Sigmoid colon (tissue), 7 donors: ENCODE measurements around the gene ARHGAP33. TPM values are rescaled to one million over a fixed set of nuclear protein-coding genes. Genes with fewer than 3 reads are reported as not detected.

Experiments used
- DNase-seq: peaks from one replicate; pipeline ENCODE4 v3.0.0-alpha.2; 2019
- H3K27ac ChIP-seq, 4 donors: fragments of 200-600 bp; sonication (generic); one replicate each; pipeline ENCODE4 v1.5.1; 2016 to 2019; ENCODE audit warnings: mild to moderate bottlenecking in 1 of 4
- H3K27me3 ChIP-seq, 3 donors: fragments of 200-600 bp; sonication (generic); one replicate each; pipeline ENCODE4 v1.5.1; 2019; ENCODE audit warnings: mild to moderate bottlenecking in 1 of 3
- H3K36me3 ChIP-seq, 4 donors: fragments of 200-600 bp; sonication (generic); one replicate each; pipeline ENCODE4 v1.5.1; 2016 to 2019
- H3K4me1 ChIP-seq, 4 donors: fragments of 200-600 bp; sonication (generic); one replicate each; pipeline ENCODE4 v1.5.1; 2017 to 2019
- H3K4me3 ChIP-seq, 4 donors: fragments of 200-600 bp; sonication (generic); one replicate each; pipeline ENCODE4 v1.5.1; 2017 to 2019; ENCODE audit warnings: mild to moderate bottlenecking in 2 of 4, moderate library complexity in 1 of 4
- H3K9me3 ChIP-seq, 4 donors: fragments of 200-600 bp in 3 of 4; sonication (generic) in 3 of 4; one replicate each; pipeline versions ENCODE4 v1.5.1 to v1.6.1; 2013 to 2019
- CTCF ChIP-seq, 4 experiments: fragments of 450-650 bp in 3 of 4; fragments of 200-600 bp in 1 of 4; IDR thresholded peaks; one replicate each; pipeline ENCODE4 v1.5.1; 2016 to 2019; ENCODE audit warnings: antibody characterized with exemption in 4 of 4, mild to moderate bottlenecking in 3 of 4, moderate library complexity in 2 of 4
- EP300 ChIP-seq, 4 donors: sonication (generic); formaldehyde crosslinking; IDR thresholded peaks; one replicate each; pipeline ENCODE4 v1.6.1; 2017; ENCODE audit warnings: antibody characterized with exemption in 4 of 4
- POLR2A ChIP-seq, 2 donors: fragments of 450-650 bp; IDR thresholded peaks; one replicate each; pipeline ENCODE4 v1.6.1; 2016; ENCODE audit warnings: antibody characterized with exemption in 2 of 2, mild to moderate bottlenecking in 2 of 2, moderate library complexity in 2 of 2
- POLR2AphosphoS5 ChIP-seq, 4 donors: sonication (generic); formaldehyde crosslinking; IDR thresholded peaks; one replicate each; pipeline ENCODE4 v1.6.1; 2017; ENCODE audit warnings: antibody characterized with exemption in 4 of 4
- WGBS, 2 donors: extraction: QIAGEN DNeasy Blood & Tissue Kit; methylation state at CpG; one replicate each; pipeline ENCODE4 v1.1.7; 2013; 5-methylcytosine and 5-hydroxymethylcytosine counted together
- intact Hi-C: fragments of 100-400 bp; cut with DNase I; formaldehyde crosslinking; loops from one replicate; pipeline ENCODE4 v1.15.1; 2023
- polyA plus RNA-seq, 3 donors: library from polyadenylated mRNA; stranded (reverse); fragments of 200-250 nt; gene quantifications; one replicate each; pipeline ENCODE4 v1.2.3, GENCODE V29; 2013
- total RNA-seq, 4 donors: library from RNA; depleted of rRNA; stranded (reverse); fragments of >200 nt; gene quantifications; one replicate each; pipeline ENCODE4 v1.1.0, GENCODE V29; 2016
- donor health status: healthy with polysubstance abuse.
- donor health status: Bipolar disorder and iron deficiency.
- donor health status: healthy.

Gene ARHGAP33
- total and polyA plus RNA-seq, 7 donors, result 0.60 to 11.9 (median 6.1) TPM

GRCh38 chr19:35797663-35798062 lies 22.3 kb downstream of the ARHGAP33 start:
- Histone ChIP-seq H3K4me3 (no peak overlapping the region), H3K9me3 (no peaks in the 10 kb centered on the region), H3K27ac (no peak overlapping the region), H3K4me1 (peaks cover 0 to 8% (median 0%) of the 10 kb centered on the region in 4 donors), H3K27me3 (peaks cover 0 to 48% (median 29%) of the 10 kb centered on the region in 3 donors), H3K36me3 (no peaks in the 10 kb centered on the region)
- intact Hi-C loops, result no loop called here
- no peak for DNase-seq
- 14 to 19% methylated on average over 15 of the region's 15 CpGs for WGBS, 2 donors
- no peak for TF ChIP-seq CTCF (IDR thresholded peaks at IDR 0.05)

GRCh38 chr19:35801828-35802227 lies 26.5 kb downstream of the ARHGAP33 start:
- 63 to 69% methylated on average over 3 of the region's 3 CpGs for WGBS, 2 donors
- TF ChIP-seq POLR2AphosphoS5 (IDR thresholded peaks at IDR 0.05) (no peak), POLR2A (IDR thresholded peaks at IDR 0.05) (no peak), CTCF (IDR thresholded peaks at IDR 0.05) (no peak), EP300 (IDR thresholded peaks at IDR 0.05) (no peak)
- H3K9me3 ChIP-seq, result no peaks in the 10 kb centered on the region
- no peak overlapping the region for H3K27ac ChIP-seq
- DNase-seq, result no peak
- H3K4me3 ChIP-seq, result no peak overlapping the region
- peaks cover 0 to 31% (median 17%) of the 10 kb centered on the region in 3 donors for H3K27me3 ChIP-seq
- peaks cover 0 to 8% (median 0%) of the 10 kb centered on the region in 4 donors for H3K4me1 ChIP-seq
- intact Hi-C loops, result no loop called here
- H3K36me3 ChIP-seq, result no peaks in the 10 kb centered on the region

- WGBS, 2 donors, result 48 to 69% methylated on average over 5 of the region's 5 CpGs
- H3K9me3 ChIP-seq, result no peaks in the 10 kb centered on the region
- H3K4me1 ChIP-seq, result no peaks in the 10 kb centered on the region
- H3K27ac ChIP-seq, result no peak overlapping the region
- H3K4me3 ChIP-seq, result no peak overlapping the region
- TF ChIP-seq CTCF (IDR thresholded peaks at IDR 0.05), result no peak
- no peak for TF ChIP-seq POLR2A (IDR thresholded peaks at IDR 0.05)
- TF ChIP-seq EP300 (IDR thresholded peaks at IDR 0.05), result no peak
- no peak for TF ChIP-seq POLR2AphosphoS5 (IDR thresholded peaks at IDR 0.05)
- peak; percentile 52 for DNase-seq
- intact Hi-C loops, result no loop called here
- peaks cover 0 to 6% (median 0%) of the 10 kb centered on the region in 3 donors for H3K27me3 ChIP-seq
- no peaks in the 10 kb centered on the region for H3K36me3 ChIP-seq
Measured at GRCh38 chr19:35805526-35806102, 30.2 kb downstream of the ARHGAP33 start.

GRCh38 chr19:35806597-35806996 lies 31.2 kb downstream of the ARHGAP33 start:
- Histone ChIP-seq H3K4me3 (no peak overlapping the region), H3K36me3 (no peaks in the 10 kb centered on the region), H3K4me1 (no peaks in the 10 kb centered on the region), H3K27ac (no peak overlapping the region), H3K27me3 (peaks cover 0 to 10% (median 0%) of the 10 kb centered on the region in 3 donors), H3K9me3 (no peaks in the 10 kb centered on the region)
- WGBS, 2 donors, result 89 to 90% methylated on average over 18 of the region's 18 CpGs
- no peak for TF ChIP-seq CTCF (IDR thresholded peaks at IDR 0.05)
- TF ChIP-seq POLR2A (IDR thresholded peaks at IDR 0.05), result no peak
- TF ChIP-seq EP300 (IDR thresholded peaks at IDR 0.05), result no peak
- no peak for TF ChIP-seq POLR2AphosphoS5 (IDR thresholded peaks at IDR 0.05)
- DNase-seq, result no peak
- intact Hi-C loops, result no loop called here

GRCh38 chr19:35807633-35808032 lies 32.3 kb downstream of the ARHGAP33 start:
- Histone ChIP-seq H3K4me3 (no peak overlapping the region), H3K36me3 (no peaks in the 10 kb centered on the region), H3K27me3 (peaks cover 0 to 13% (median 0%) of the 10 kb centered on the region in 3 donors), H3K4me1 (no peaks in the 10 kb centered on the region), H3K9me3 (no peaks in the 10 kb centered on the region), H3K27ac (no peak overlapping the region)
- no peak for DNase-seq
- TF ChIP-seq POLR2AphosphoS5 (IDR thresholded peaks at IDR 0.05) (no peak), POLR2A (IDR thresholded peaks at IDR 0.05) (no peak), EP300 (IDR thresholded peaks at IDR 0.05) (no peak), CTCF (IDR thresholded peaks at IDR 0.05) (no peak)
- 88 to 91% methylated on average over 5 of the region's 5 CpGs for WGBS, 2 donors
- intact Hi-C loops, result no loop called here
